Mucosa of rectum (tissue), 2 donors: ENCODE results near the gene RGS6.

Experiments used
- H3K27ac ChIP-seq, 2 donors: one replicate each; pipeline ENCODE4 v1.7.0; 2013; ENCODE audit warnings: inconsistent platforms in 2 of 2, low read depth in 2 of 2, low read length in 2 of 2
- H3K27me3 ChIP-seq, 2 donors: one replicate each; pipeline ENCODE4 v1.7.0; 2013; ENCODE audit warnings: low read length in 2 of 2; ENCODE audit not compliant: control insufficient read depth in 2 of 2, insufficient read depth in 2 of 2
- H3K36me3 ChIP-seq, 2 donors: one replicate each; pipeline ENCODE4 v1.7.0; 2013; ENCODE audit warnings: low read length in 2 of 2; ENCODE audit not compliant: control insufficient read depth in 2 of 2, insufficient read depth in 2 of 2
- H3K4me1 ChIP-seq, 2 donors: one replicate each; pipeline ENCODE4 v1.7.0; 2013; ENCODE audit warnings: low read length in 2 of 2, mild to moderate bottlenecking in 1 of 2; ENCODE audit not compliant: control insufficient read depth in 2 of 2, insufficient read depth in 2 of 2
- H3K4me3 ChIP-seq, 2 donors: one replicate each; pipeline ENCODE4 v1.7.0; 2013; ENCODE audit warnings: low read length in 2 of 2
- H3K9ac ChIP-seq, 2 donors: one replicate each; pipeline ENCODE4 v1.7.0; 2013; ENCODE audit warnings: low read length in 2 of 2, low read depth in 1 of 2, mild to moderate bottlenecking in 1 of 2
- H3K9me3 ChIP-seq, 2 donors: one replicate each; pipeline ENCODE4 v1.7.0; 2013; ENCODE audit warnings: low read length in 2 of 2; ENCODE audit not compliant: control insufficient read depth in 2 of 2
- donor health status: healthy.
- donor health status: Normal muscosa, but diverticular disease.

RGS6 gene

GRCh38 chr14:72591391-72591790, 659.2 kb downstream of the RGS6 start:
- Histone ChIP-seq H3K4me3 (no peak overlapping the region), H3K9me3 (no peaks in the 10 kb centered on the region), H3K27me3 (no peaks in the 10 kb centered on the region), H3K4me1 (no peaks in the 10 kb centered on the region), H3K9ac (no peak overlapping the region), H3K27ac (no peak overlapping the region), H3K36me3 (no peaks in the 10 kb centered on the region)

DNA sequence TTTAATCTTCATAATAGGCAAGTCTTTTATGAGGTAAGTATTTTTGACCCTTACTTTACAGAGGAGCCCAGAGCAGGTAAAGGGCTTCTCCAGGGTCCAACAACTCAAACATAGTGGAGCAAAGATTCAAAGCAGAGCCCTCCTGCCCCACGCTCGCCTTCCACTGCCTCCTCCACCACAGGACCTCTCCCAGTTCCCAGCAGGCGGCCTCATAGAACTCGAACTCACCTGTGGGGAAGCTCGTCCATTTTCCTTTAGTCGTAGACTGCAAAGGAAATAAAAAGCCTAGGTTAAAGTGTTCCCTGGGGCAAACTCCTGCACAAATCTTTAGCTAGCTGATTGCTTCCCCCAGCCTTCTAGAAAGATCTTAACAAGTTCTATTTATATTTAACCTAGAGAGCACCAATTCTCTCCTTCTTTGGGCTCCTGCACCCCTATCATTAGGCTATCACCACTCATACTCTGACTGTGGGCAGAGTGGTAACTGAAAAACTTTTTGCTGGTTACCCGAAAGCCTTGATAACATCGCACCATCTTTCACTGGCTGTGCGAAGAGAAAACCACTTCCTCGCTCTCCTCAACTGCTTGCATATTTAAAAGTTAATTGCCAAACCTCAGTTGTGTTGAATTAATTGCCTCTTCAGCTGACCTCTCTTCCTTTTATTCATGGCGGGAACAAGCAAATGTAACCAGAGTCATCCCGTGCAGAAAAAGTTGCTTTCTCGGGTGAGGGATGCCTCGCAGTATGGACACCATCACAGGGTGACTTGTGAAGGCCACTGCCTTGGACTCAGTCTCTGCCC, 662.1 kb downstream of the RGS6 start:
- Histone ChIP-seq H3K27me3 (no peaks in the 10 kb centered on the region), H3K9ac (no peak overlapping the region), H3K4me3 (no peak overlapping the region), H3K36me3 (no peaks in the 10 kb centered on the region), H3K9me3 (no peaks in the 10 kb centered on the region), H3K4me1 (no peaks in the 10 kb centered on the region), H3K27ac (no peak overlapping the region)

DNA sequence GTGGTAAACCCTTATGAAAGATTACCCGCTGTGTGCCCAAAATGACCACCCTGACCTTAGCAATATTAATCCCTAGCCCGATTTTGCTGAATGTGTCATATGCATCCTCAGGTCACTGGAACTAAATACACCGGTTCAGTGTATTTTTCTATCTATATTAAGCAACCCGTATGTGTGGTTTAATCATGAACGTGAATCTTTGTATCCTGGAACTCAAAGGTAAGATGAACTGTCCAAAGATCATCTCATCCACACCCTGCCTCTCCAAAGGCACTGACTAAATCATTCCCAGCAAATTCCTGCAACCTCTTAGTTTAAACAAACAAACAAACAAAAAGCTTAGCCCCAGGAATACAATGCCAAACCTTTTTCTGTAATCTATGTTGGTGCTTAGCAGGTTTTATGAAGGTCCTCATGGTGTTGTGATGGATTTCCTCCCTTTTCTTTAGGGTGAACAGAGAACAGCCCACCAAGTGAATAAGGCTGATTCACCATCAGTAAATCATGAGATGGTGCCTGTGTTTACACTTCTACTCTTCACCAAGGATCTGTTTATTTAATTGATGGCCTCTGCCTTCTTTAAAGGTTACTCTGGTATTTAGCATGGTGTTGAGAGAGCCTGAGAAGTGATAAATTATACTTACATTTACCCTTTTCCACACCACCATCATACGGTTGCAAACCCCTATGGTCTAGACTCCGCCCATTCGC, 663.1 kb downstream of the RGS6 start:
- H3K27ac ChIP-seq: no peak overlapping the region
- H3K27me3 ChIP-seq: no peaks in the 10 kb centered on the region
- no peaks in the 10 kb centered on the region for H3K9me3 ChIP-seq
- H3K36me3 ChIP-seq: no peaks in the 10 kb centered on the region
- no peaks in the 10 kb centered on the region for H3K4me1 ChIP-seq
- H3K9ac ChIP-seq: no peak overlapping the region
- no peak overlapping the region for H3K4me3 ChIP-seq

DNA sequence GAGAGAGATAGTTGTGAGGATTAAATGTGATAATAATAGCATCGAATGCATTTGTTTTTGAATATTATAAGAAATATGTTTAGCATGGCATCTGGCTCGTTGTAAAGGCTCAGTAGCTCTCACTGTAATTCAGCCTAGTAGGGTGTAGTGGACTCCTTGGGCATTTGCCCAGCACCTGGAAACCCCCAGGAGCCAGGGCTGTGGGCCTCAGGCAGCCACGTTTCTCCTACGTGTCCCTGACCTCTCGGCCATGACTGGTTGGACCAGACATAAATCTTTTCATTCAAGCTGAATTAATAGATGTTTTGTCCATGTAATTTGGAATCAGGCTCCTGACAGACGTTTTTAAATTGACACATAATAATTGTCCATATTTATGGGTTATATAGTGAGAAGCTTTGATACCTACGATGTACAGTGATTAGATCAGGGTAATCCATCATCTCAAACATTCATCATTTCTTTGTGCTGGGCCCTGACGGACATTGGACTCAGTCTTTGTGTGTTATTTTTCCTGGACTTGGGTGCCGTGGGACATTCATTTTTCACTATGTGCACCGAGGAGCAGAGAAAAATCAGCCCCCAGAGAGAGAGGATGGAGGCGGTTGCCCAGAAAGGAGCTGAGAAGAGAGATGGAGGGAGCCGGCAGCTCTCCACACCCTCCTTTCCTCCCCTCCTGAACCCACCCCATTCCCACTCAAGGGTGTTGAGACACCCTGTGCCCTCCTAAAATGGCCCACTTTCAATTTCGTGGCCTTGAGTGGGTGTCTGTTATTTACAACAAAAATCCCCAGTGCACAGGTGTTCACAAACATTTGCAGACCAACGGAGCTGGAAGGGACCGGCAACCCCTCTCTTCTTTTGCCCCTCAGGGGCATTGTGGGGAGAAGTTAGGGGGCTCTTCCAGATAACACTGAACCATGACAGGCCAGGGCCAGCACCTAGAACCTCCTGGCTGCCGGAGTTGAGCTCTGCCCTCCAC, 665.3 kb downstream of the RGS6 start:
- Histone ChIP-seq H3K27me3 (no peaks in the 10 kb centered on the region), H3K36me3 (no peaks in the 10 kb centered on the region), H3K4me1 (no peaks in the 10 kb centered on the region), H3K27ac (no peak overlapping the region), H3K9ac (no peak overlapping the region), H3K4me3 (no peak overlapping the region), H3K9me3 (no peaks in the 10 kb centered on the region)

GRCh38 chr14:72598306-72598705, 666.1 kb downstream of the RGS6 start:
- no peaks in the 10 kb centered on the region for H3K9me3 ChIP-seq
- H3K27ac ChIP-seq: no peak overlapping the region
- H3K27me3 ChIP-seq: no peaks in the 10 kb centered on the region
- no peak overlapping the region for H3K4me3 ChIP-seq
- H3K36me3 ChIP-seq: no peaks in the 10 kb centered on the region
- no peak overlapping the region for H3K9ac ChIP-seq
- no peaks in the 10 kb centered on the region for H3K4me1 ChIP-seq

DNA sequence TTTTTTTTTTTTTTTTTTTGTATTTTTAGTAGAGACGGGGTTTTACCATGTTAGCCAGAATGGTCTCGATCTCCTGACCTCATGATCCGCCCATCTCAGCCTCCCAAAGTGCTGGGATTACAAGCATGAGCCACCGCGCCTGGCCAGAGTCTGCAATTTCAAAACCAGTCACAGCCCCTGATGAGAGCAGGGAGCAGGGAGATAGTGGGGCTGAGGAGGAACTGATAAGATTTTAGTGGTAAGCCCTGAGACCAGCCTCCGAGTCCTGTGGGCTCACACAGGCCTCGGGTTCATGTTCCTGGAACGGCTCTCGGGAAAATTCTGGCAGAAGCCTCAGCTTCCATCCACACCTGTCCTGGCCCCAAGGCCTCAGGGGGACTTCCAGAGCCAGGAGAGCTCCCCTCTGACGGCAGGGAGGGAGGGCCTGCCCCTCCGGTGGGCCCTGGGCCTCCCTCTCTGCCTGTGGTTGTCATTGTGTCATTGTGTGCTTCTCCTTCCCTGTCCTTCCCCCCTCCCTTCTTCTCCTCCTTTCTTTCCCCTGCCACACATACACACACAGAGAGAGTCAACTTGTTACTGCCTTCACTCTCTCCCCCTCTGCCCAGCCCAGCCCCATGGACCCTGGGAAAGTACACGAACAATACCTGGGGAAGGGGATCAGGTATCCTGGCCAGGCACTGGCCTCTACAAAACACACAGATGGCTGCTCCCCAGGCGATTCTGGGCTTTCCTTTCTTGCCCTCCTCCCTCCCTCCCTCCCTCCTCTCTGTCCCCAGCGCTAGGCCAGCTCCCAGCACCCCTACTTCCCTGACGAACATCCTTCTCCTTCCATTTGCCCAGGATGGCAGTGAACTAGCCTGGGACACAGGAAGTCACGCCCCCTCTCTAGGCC, 667.6 kb downstream of the RGS6 start:
- no peaks in the 10 kb centered on the region for H3K4me1 ChIP-seq
- H3K36me3 ChIP-seq: no peaks in the 10 kb centered on the region
- no peaks in the 10 kb centered on the region for H3K27me3 ChIP-seq
- no peak overlapping the region for H3K4me3 ChIP-seq
- no peaks in the 10 kb centered on the region for H3K9me3 ChIP-seq
- H3K27ac ChIP-seq: no peak overlapping the region
- H3K9ac ChIP-seq: no peak overlapping the region

DNA sequence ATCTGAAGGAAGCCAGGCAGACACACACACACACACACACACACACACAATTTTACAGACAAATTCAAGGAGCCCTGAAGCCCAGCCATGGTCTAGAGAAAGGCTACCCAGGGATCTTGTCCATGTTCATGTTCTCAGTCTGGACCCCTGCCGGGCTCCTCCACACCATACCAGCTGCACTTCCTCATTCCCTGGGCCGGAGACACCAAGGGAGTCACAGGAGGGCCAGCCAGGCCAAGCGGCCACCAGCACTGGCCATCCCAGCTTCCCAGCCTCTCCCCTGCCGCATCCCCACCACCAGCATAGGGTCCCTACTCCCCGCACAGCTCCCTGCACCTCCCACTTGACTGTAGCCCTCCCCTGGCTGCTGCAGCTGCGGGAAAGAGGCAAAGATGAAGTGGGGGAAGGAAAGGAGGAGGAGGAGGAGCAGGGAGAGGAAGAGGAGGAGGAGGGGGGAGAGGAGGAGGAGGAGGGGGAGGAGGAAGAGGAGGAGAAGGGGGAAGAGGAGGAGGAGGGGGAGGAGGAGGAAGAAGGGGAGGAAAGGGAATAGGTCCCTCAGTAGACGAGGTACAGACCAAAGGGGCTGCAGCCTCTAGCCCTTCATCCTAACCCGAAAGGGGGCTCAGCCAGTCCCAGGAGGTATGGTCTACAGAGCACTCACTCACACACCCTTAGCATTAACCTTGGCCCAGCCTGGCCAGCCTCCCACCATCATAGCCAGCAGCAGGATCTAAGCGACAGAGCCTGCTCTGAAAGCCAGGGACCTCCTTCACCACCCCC, 668.5 kb downstream of the RGS6 start:
- no peak overlapping the region for H3K9ac ChIP-seq
- H3K27me3 ChIP-seq: no peaks in the 10 kb centered on the region
- H3K27ac ChIP-seq: no peak overlapping the region
- no peaks in the 10 kb centered on the region for H3K36me3 ChIP-seq
- H3K4me3 ChIP-seq: no peak overlapping the region
- H3K9me3 ChIP-seq: no peaks in the 10 kb centered on the region
- H3K4me1 ChIP-seq: no peaks in the 10 kb centered on the region

DNA sequence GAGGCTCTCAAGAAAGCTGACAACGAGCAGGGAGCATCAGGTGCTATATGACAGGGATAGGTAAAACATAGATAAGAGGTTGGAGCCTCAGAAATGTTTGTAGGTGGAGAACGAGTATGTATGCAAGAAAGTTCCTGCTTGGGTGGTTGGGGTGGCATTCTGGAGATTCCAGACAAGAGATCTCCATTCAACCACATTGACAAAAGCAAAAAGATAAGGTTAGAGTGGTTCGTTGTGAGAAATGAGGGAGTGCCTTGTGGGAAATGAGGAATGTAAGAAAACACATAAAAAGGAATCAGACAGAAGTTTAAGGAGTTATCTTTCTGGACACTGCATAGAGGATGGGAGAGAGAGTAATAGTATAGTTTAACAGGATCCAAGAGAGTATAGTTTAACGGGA, 671.4 kb downstream of the RGS6 start:
- H3K9ac ChIP-seq: no peak overlapping the region
- H3K27me3 ChIP-seq: no peaks in the 10 kb centered on the region
- H3K4me1 ChIP-seq: no peaks in the 10 kb centered on the region
- no peak overlapping the region for H3K4me3 ChIP-seq
- H3K9me3 ChIP-seq: no peaks in the 10 kb centered on the region
- no peaks in the 10 kb centered on the region for H3K36me3 ChIP-seq
- H3K27ac ChIP-seq: no peak overlapping the region

DNA sequence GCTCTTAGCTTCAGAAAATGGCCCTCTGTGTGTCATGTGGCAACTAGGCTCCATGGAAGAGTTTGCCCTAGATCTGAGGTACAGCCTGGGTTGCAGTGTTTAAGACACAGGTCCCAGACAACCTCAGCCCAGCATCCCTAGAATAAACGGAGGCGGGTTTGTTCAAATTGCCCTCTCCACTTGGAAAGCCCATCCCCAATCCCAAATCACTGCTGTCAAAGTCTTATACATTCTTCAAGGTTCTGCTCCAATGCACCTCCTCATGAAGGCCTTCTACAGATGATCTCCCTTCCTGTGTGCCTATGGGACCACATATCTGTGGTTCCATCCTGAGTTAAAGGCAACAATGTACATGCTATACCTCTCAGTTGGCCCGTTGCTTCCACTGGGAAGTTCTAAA, 671.9 kb downstream of the RGS6 start:
- H3K9ac ChIP-seq: no peak overlapping the region
- H3K4me1 ChIP-seq: no peaks in the 10 kb centered on the region
- H3K27me3 ChIP-seq: no peaks in the 10 kb centered on the region
- H3K4me3 ChIP-seq: no peak overlapping the region
- H3K27ac ChIP-seq: no peak overlapping the region
- H3K36me3 ChIP-seq: no peaks in the 10 kb centered on the region
- H3K9me3 ChIP-seq: no peaks in the 10 kb centered on the region
